Muscle of arm (tissue), 12 donors: ENCODE results near the gene MED31. TPM values are rescaled to one million over a fixed set of nuclear protein-coding genes. Genes with fewer than 3 reads are reported as not detected.
"Not testable (repeated sequence)": the region's sequence is repeated elsewhere in the genome, so short reads cannot be mapped to it uniquely, and the experiment has no call there.

Source experiments
- DNase-seq: peaks from one replicate; pipeline ENCODE4 v3.0.0-alpha.2; 2013
- polyA plus RNA-seq, 12 donors: library from polyadenylated mRNA; unstranded; fragments of 120-200 nt; gene quantifications; one replicate each; pipeline ENCODE4 v1.2.1, GENCODE V29; 2013; ENCODE audit not compliant: insufficient read length in 12 of 12

The MED31 gene
- polyA plus RNA-seq, 12 donors, result 11.9 to 26.8 (median 18.4) TPM; not detected in 1

DNA sequence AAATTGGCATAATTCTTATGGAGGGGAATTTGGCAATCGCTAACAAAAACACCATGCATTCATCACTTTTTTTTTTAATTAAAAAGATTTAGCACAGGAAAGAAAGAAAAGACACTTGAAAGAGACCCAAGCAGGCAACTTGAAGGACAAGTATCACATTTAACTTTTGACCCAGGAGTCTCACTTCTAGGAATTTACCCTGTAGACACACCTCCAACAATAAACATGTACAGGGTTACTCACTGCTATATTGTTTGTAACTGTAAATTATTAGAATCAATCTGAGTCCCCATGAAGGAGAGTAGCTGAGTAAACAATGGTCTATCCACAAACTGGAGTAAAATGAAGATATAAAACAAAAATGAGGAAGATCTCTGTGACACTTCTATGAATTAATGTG is 21.0 kb downstream of the MED31 start:
- no peak for DNase-seq

DNA sequence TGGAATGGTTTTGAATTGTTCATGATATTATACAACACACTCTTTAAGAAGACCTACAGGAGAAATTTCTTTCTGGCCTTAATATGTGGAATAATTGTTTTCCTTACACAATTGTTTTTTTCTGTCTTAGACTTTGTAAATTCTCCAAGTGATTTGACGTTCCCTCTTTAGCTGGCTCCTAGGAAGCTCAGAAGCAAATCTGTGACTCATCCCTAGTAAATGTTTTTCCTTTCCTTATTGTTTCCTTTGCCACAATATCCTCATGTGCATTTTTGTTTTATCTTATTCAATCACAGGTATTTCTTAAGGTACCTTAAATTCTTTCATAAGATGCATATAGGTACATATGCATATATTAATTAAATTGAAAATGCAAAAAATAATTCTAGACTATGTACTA is 24.4 kb downstream of the MED31 start:
- DNase-seq, result no peak

DNA sequence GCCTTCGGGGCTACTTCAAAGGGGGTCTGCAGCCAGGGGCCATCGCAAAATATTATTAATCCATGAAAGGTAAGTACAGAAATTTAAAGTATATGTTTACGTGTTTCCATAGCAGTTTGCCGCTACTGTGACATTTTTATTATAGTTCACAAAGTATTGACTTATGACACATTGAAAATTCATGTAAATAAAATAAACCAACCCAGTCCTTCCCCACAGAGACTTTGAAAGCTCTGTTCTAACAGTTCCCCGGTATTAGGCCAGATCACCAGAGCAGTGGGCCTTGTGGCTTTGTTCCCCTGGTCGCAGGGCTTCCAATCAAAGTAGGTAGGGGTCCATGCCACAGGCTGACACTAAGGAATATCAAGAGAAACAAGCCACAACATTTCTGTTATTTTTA is 24.8 kb downstream of the MED31 start:
- DNase-seq, result no peak

DNA sequence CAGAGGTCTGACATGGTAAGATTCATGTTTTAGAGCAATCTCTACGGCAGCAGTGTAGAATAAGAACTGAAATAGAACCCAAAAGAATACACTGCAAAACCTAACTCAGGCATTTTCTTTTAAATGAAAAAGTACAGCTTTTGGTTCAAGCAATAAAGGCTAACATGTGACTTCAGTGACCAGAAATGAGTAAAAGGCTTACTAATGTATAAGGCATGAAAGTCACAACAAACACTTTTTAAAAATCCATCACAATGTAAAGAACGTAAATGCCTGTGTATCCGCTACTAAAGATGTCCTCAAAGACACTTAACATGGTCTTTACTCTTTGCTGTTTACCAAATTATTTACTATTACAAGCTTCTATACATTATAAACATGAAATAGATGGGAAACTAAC is 27.5 kb downstream of the MED31 start:
- DNase-seq, result no peak

DNA sequence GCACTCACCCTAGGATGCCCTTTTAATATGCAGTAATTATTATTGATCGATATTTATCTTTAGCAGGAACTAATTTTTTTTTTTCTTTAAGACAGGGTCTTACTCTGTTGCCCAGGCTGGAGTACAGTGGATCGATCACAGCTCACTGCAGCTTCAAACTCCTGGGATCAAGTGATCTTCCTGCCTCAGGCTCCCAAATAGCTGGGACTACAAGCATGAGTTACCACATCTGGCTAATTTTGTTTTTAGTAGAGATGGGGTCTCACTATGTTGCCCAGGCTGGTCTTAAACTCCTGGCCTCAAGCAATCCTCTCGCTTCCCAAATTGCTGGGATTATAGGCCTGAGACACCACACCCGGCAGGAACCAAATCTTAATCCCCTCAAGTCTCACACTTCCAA is 40.2 kb downstream of the MED31 start:
- DNase-seq, result no peak

DNA sequence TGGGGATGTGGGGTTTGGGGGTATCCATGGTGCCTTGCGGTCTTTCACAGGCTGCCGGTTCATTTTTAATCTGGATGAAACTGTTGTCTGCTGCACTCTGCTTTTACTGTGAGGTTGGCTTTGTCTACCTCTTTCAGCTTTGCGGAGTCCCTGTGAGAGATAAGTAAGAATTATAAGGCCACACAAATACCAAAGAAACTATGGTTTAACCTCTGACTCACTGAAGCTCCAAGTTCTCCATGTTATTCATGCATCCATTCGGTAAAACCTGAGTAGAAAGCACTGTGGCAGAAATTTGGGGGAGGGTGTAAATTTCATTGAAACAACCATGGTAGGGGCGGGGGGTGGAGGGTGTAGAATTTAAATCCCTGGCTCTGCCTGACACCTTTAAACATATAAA is 41.4 kb downstream of the MED31 start:
- no peak for DNase-seq

DNA sequence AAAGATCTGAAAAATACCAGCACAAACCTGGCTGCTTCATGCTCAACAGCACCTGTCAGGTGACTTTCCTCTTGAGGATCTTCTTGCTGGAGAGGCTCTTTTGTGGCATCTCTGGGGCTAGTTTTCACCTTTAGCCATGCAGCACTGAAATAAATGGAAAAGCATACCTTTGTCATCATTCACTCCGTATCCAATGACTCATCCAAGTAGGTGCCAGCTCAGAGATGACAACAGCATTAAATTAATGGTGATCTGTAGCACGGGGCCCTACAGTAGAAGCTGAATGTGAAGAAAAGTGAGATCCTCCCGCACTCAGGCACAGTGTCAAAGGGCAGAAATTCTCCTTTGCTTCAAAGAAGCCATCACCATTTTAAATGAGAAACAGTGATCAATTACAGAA is 43.1 kb downstream of the MED31 start:
- DNase-seq, result no peak

DNA sequence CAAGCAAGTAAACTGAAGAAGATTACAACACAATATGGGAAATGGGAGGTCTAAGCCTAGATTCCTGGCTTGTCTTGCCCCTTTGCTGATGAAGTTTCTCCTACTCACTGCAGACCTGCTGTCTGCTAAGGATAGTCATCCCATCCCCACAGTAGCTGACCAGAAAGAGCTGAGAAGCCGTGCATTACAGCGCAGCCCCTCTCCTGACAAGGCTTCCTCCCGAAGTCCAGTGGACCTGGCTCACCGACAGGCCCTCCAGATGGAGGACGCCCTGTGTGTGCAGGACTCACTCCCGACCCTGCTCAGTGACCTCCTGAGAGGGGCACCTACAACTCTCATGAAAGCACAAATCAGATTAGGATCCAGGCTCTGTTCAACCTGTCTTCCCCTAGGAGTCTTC is 46.3 kb downstream of the MED31 start:
- DNase-seq, result no peak

DNA sequence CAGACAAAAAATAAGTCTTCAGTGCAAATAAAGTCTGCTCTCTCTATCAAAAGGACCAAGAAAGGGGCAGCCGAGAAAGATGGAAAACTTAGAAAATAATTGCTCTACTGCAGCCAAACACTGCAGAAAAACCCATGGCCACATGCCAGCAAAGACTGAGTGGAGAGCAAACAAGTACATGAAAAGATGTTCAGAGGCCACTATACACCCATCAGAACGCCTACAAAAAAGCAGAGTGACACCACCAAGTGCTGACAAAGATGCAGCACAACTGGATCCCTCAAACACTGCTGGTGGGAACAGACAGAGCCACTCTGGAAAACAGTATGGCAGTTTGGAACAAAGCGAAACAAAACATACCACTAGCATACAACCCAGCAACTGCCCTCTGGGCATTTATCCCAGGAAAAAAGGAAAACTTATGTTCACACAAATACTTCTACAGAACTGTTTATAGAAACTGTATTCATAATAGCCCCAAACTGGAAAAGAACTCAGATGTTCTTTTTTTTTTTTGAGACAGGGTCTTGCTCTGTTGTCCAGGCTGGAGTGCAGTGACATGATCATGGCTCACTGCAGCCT is 47.6 kb downstream of the MED31 start:
- DNase-seq, result peak; percentile 61

DNA sequence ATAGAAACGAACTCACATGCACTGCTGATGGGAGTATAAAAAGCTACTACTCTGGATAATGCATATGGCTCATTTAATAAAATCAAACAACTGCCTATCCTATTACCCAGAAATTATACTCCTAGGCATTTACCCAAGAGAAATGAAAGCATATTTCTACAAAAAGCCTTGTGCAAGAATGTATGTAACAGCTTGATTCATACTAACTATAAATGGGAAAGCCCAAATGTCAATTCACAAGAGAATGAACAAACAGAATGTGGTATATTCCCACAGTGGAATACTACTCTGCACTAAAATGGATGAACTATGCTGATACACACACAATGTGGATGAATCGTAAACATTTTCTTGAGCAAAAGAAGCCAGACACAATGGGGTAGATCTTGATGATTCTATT is 49.3 kb downstream of the MED31 start:
- no peak for DNase-seq

DNA sequence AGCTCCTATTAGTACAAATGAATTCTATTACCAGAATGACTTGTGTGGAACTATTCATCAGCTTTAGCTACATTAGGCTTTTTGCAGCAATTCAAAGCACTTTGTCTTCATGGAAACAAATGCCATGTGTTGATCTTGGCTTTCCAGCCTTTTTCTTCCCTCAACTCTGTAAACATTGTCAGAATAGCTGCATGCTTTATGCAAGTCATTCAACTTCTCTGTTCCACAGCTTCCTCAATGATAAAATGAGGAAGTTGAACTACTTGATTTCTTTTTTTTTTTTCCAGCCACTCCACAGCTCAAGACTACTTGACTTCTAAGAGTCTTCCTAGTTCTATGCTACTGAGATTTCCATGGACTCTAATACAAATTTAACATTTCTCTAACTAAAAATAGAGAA is 52.0 kb downstream of the MED31 start:
- no peak for DNase-seq

DNA sequence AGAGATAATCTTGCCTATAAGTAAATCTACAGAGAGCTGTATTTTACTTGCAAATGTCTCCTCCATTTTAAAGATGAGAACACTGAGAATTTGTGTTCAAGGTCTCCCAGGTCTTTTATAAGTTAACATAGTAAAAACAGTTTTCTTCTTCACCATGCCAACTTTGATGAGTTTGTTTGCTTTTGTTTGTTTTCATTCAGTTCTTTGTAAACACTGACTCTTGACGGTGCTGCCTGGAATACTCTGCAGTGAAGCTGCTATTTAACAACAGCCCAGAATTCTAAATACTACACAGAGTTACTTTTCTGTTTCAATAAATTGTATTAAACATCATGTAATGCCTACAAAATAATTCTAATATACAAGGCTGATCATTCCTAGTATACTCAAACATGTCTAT is 53.7 kb downstream of the MED31 start:
- DNase-seq, result no peak

DNA sequence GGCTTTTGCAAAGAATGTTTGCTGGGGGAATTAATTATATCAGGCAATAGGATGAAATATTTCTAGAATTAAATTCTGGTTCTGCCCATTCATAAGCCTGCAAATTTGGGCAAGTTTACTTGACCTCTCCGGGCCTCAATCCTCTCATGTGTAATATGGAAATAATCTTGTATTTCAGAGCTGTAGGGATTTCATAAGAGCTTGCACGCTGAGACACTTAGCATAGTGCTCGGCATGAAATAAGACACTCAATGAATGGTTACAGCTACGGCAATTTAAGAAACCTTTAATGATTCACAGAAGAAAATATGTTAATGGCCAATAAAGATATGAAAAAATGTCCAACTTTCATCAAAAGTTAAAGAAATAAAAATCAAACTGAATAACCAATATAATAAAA is 54.5 kb downstream of the MED31 start:
- no peak for DNase-seq

DNA sequence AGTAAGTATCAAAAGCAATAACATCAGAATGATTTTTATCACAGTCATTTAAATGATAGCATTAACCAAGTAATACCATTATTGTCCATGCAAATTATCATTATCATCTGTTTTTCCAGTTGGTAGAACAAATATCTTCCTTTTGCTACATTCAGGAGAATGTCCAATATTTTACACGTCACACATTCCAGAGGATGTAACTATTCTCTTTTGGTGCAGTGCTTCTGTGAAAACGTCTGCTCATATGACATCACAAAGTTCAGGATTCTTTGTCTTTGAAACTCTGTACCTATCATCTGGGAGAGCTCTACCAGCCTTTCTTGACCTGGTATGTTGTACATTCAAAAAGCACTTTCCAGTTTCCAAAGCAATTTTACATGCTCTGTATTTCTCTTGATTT is 54.9 kb downstream of the MED31 start:
- no peak for DNase-seq

DNA sequence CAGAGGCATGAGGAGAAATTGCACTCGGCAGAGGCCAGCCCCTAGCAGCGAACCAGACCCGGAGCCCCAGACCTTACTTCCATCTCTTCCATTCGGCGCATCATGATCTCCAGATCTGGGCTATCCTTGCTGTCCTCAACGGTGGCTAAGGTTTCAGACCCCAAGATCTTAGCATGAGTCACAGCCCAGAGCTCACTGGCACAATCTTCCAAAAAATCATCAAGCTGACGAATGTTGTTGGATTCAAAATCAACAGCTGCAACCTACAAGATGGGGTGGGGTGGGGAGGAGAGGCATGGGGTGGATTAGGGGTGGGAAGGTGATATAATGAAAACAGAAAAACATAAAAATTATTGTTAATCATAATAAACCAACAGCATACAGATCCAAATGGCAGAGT is 55.3 kb downstream of the MED31 start:
- no peak for DNase-seq

DNA sequence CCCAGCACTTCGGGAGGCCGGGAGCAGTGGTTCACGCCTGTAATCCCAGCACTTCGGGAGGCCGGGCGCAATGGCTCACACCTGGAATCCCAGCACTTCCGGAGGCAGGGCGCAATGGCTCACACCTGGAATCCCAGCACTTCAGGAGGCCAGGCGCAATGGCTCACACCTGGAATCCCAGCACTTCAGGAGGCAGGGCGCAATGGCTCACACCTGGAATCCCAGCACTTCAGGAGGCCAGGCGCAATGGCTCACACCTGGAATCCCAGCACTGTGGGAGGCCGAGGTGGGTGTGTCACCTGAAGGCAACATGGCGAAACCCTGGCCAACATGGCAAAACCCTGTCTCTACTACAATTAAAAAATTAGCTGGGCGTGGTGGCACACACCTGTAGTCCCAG is 58.0 kb downstream of the MED31 start:
- not testable (repeated sequence) for DNase-seq

Other genes with a start within 250 kb of the MED31 start
- not detected for gene AIPL1, start 216.5 kb downstream of the MED31 start, polyA plus RNA-seq
- gene PIMREG, start 207.2 kb downstream of the MED31 start, polyA plus RNA-seq, result 10 to 100 TPM in 9 of 12 donors, 1 to 10 TPM in 2, not detected in 1; 7.8 to 20.2 (median 12.6) TPM
- gene PITPNM3, start 95.0 kb downstream of the MED31 start, polyA plus RNA-seq, result 10 to 100 TPM in 1 of 12 donors, 1 to 10 TPM in 10, not detected in 1; 2.5 to 10.3 (median 5.8) TPM
- 10 to 100 TPM in 11 of 12 donors, not detected in 1; 10.9 to 41.8 (median 12.7) TPM for gene KIAA0753, start 10.9 kb downstream of the MED31 start, polyA plus RNA-seq
- 10 to 100 TPM in 11 of 12 donors, not detected in 1; 40.2 to 72.6 (median 51.5) TPM for gene TXNDC17, start 10.5 kb downstream of the MED31 start, polyA plus RNA-seq
- 1 to 10 TPM in 10 of 12 donors, not detected in 2; 2.5 to 5.5 (median 3.6) TPM for gene C17orf100, start 157 bp upstream of the MED31 start, polyA plus RNA-seq
- gene SLC13A5, start 61.8 kb upstream of the MED31 start, polyA plus RNA-seq, result 1 to 10 TPM in 1 of 12 donors, under 1 TPM in 8, not detected in 3; 0.11 to 1.9 (median 0.22) TPM
- gene XAF1, start 104.4 kb upstream of the MED31 start, polyA plus RNA-seq, result 10 to 100 TPM in 6 of 12 donors, 1 to 10 TPM in 4, not detected in 2; 4.7 to 24.0 (median 12.5) TPM
- gene FBXO39, start 124.6 kb upstream of the MED31 start, polyA plus RNA-seq, result under 1 TPM in 5 of 12 donors, not detected in 7; 0.07 to 0.41 (median 0.20) TPM
- under 1 TPM in 2 of 12 donors, not detected in 10; 0.09 to 0.40 TPM for gene TEKT1, start 180.1 kb upstream of the MED31 start, polyA plus RNA-seq